GM21367 (cell line): Measurements from ENCODE around the gene SRP54.
"Not testable (repeated sequence)": the region's sequence is repeated elsewhere in the genome, so short reads cannot be mapped to it uniquely, and the experiment has no call there.

Experiments
- ATAC-seq: cut with Tn5 transposase; IDR thresholded peaks from one replicate; pipeline ENCODE4 v1.9.1; 2021; ENCODE audit not compliant: unreplicated experiment

Gene SRP54

GRCh38 chr14:34982421-34983147 is at the start of gene SRP54:
Gene SRP54, plus strand, starts transcription at chr14:34982992. Its CDS starts 13,718 bp downstream, at chr14:34996710.
- ATAC-seq: peak; percentile 72

GRCh38 chr14:34933301-34933700 is 49.5 kb upstream of the SRP54 start:
- no peak for ATAC-seq

GRCh38 chr14:34935488-34935887 is 47.3 kb upstream of the SRP54 start:
- ATAC-seq: no peak

GRCh38 chr14:34937442-34937841 is 45.4 kb upstream of the SRP54 start:
- no peak for ATAC-seq

GRCh38 chr14:34937876-34938275 is 44.9 kb upstream of the SRP54 start:
- no peak for ATAC-seq

GRCh38 chr14:34943506-34943905 is 39.3 kb upstream of the SRP54 start:
- no peak for ATAC-seq

- no peak for ATAC-seq
Observed at GRCh38 chr14:34944744-34945143, 38.0 kb upstream of the SRP54 start.

GRCh38 chr14:34946699-34947098 is 36.1 kb upstream of the SRP54 start:
- no peak for ATAC-seq

- no peak for ATAC-seq
Observed at GRCh38 chr14:34951286-34951685, 31.5 kb upstream of the SRP54 start.

- ATAC-seq: no peak
Observed at GRCh38 chr14:34956931-34957330, 25.9 kb upstream of the SRP54 start.

- no peak for ATAC-seq
Observed at GRCh38 chr14:34957771-34958286, 25.0 kb upstream of the SRP54 start.

- not testable (repeated sequence) for ATAC-seq
Observed at GRCh38 chr14:34962106-34962505, 20.7 kb upstream of the SRP54 start.

- ATAC-seq: no peak
Observed at GRCh38 chr14:34964977-34965764, 17.6 kb upstream of the SRP54 start.

GRCh38 chr14:34965912-34966311 is 16.9 kb upstream of the SRP54 start:
- no peak for ATAC-seq

- ATAC-seq: peak; percentile 81
Observed at GRCh38 chr14:34966413-34966812, 16.4 kb upstream of the SRP54 start.

- ATAC-seq: no peak
Observed at GRCh38 chr14:34970665-34971064, 12.1 kb upstream of the SRP54 start.

GRCh38 chr14:34971381-34971780 is 11.4 kb upstream of the SRP54 start:
- ATAC-seq: no peak

GRCh38 chr14:34971801-34972200 is 11.0 kb upstream of the SRP54 start:
- ATAC-seq: no peak

- ATAC-seq: no peak
Observed at GRCh38 chr14:34978444-34978843, 4.3 kb upstream of the SRP54 start.

GRCh38 chr14:34980337-34980900 is 2.4 kb upstream of the SRP54 start:
- ATAC-seq: no peak

- peak; percentile 1 for ATAC-seq
Observed at GRCh38 chr14:34981743-34982420, 910 bp upstream of the SRP54 start.
